Activated T-cell treated with anti-CD3 and anti-CD28 coated beads for 48 hours (primary cell): ENCODE results near the gene CST7.
"Not testable (repeated sequence)": the region's sequence is repeated elsewhere in the genome, so short reads cannot be mapped to it uniquely, and the experiment has no call there.

Experiments used
- DNase-seq: peaks from one replicate; pipeline ENCODE4 v3.0.0-alpha.2; 2020; ENCODE audit warnings: low read depth

The CST7 gene

DNA sequence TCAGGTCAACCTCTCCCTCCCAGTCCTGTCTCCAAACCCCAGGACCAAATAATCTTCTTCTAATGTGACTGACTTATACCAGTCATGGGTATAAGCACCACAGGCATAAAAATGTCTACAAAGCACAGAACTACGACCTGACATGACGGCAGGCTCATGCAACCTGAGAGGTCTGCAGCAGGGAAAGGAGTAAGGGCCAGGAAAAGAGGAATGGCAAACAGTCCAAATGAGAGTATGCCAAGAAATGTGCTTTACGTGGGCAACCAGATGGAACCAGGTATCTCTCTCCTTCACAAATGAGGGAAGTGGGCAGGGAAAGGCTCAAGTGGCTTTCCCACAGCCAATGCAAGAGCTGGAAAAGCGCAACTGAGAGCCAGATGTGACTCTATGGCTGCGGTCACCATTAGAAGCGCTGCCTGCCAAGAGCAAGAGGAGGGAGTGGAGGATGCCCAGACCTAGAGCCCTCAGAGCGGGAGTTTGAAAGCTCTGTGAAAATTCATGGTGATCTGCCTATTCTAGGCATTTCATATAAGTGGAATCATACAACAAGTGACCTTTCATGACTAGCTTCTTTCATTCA, 37.5 kb downstream of the CST7 start:
- DNase-seq, result no peak

DNA sequence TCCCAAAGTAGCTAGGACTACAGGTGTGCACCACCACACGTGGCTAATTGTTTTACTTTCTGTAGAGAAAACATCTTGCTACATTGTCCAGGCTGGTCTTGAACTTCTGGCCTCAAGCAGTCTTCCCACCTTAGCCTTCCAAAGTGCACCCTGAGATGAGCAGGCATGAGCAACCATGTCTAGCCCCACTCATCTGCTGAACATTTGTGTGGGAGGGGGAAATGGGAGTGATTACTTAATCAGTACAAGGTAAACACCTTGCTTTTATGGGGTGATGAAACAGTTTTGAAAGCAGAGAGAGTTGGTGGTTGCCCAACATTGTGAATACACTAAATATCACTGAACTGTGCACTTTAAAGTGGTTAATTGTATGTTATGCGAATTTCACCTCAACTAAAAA, 38.2 kb downstream of the CST7 start:
- no peak for DNase-seq

DNA sequence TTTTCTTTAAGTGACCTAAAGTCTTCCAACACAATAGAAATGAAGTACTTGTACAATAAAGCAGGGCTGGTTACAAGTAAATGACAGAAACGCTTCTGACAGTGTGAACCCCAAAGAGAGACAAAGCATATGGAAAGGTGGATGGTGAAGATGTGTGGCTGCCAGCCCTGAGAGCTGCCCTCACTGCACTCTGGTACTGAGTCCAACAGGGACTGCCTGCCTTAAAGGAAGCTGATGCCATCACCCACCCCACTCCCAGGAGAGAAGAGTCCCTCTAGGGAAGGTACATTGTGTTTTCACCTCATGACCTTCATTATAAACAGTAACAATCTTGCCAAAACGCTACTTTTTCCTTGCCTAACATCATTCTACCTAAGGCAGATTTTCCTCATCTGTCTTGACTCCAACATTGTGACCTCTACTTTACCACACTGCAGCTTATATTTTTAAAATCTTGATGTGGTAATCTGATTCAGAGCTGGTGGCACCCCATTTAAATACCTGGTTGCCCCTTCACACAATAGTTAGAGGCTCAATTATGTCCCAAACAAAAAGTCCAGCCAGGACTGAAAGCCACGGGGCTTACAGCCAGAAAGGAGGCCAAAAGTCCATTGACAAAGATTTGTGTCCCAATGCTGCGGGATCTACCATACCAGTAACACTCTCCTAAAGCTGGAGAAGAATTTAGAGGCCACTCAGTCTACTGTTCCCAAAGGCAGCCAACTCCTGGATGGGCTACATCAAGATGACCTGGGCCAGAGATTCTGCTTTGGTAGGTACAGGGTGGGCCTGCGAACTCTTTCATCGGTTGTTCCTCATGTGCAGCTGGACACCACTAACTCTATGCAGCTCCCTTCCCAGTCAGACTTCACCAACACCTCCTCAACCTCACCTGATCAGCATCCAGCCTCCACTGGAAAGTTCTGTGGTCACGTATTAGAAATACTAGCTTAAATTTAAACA, 39.1 kb downstream of the CST7 start:
- no peak for DNase-seq

DNA sequence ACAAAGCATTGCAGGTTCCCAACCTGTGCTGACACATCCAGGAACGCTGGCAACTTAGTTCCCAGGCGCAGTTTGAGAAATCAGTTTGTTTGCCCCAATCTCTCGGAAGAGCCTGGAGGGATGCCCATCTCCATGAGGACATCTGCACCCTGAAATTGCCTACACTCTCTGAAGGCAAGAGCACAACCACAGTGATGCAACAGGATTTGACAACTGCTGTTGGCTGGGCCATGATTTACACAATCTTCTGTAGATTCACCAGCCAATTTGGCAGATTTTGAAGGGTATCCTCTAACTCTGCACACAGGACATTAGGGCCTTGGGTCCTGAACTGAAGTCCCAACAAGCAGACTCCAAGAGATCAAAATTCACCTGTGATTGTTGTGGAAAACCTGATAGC, 40.1 kb downstream of the CST7 start:
- DNase-seq, result no peak

DNA sequence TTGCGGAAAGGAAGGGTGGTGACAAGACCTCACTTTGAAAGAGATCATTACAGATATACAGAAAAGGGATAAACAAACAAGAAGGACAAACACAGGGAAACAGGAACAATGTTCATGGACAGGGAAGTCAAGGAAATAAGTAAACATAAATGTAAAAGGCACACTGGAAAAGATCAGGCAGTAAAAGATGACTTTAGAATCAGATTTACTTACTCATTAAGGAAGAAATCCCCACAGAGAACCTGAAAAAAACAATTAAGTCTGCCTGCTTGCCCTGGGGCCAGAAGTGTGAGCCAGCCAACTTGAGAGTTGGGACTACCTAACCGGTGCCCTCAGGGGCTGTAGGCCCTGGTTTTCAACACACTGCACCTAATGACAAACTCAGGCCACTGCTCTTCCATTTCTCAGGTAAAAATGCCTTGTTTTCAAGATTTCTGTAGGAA, 41.8 kb downstream of the CST7 start:
- no peak for DNase-seq

DNA sequence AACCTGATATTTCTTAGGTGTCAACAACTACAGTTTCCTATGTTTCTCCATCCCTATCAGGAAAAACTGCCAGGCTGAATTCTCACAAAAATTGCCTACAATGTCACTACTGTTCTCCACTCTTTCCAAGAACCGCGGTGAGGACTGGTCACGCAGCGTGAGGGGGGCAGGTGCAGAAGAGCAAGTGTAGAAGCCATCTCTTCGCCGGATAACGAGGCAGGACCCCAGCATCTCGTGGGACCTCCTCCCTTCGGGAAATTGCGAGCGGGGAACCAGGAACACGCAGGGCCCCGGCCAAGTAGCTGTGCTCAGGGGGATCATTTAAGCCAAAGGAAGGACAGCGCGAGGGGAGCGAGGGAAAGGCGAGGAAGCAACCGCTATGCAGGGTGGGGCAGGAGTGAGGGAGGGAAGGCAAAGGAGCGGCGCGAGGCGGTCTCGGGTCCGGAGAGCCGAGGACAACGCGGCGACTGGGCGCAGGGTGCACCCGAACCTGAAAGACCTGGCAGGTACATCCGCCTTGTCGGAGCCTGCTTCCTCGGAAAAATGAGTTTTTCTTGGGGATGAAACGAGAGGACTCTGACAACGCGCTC, 42.9 kb downstream of the CST7 start:
- peak; percentile 5 for DNase-seq

DNA sequence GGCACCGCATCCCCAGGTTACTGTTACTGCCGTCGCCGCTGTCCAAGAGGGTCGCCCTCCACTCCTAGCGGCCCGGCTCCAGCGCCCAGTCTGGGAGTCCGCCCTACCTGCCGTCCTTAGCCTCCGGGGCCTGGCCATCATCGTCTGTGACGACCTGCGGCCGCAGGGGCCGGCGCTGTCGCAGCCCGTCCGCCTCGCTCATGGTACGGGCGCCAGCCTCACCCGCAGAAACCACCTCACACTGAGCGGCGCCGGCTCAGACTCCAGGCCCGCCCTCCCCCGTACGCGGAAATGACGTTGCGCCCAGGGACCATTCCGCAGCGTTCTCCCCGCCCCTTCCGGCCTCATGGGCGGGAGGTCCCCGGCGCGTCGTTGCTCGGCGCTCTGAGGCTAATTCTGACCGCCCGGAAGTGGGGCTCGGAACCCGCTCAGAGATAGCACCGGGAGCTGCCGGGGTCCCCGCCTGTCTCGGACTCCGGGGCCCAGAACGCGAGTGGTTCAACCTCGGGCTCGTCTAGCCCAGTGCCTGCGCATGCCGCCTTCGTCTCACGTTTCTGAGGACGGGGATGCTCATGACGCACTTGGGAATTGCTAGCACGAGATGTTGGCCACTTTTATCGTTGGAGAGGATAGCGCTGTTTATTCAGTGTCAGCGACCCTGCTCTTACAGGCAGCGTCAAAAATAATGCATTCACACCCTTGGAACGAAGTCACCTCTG, 43.6 kb downstream of the CST7 start, which contains the start of gene APMAP:
APMAP (minus strand) TSS at position 265 of the 719 bp plus-strand sequence; CDS start at position 202, 63 bp downstream.
- DNase-seq, result peak; percentile 95

DNA sequence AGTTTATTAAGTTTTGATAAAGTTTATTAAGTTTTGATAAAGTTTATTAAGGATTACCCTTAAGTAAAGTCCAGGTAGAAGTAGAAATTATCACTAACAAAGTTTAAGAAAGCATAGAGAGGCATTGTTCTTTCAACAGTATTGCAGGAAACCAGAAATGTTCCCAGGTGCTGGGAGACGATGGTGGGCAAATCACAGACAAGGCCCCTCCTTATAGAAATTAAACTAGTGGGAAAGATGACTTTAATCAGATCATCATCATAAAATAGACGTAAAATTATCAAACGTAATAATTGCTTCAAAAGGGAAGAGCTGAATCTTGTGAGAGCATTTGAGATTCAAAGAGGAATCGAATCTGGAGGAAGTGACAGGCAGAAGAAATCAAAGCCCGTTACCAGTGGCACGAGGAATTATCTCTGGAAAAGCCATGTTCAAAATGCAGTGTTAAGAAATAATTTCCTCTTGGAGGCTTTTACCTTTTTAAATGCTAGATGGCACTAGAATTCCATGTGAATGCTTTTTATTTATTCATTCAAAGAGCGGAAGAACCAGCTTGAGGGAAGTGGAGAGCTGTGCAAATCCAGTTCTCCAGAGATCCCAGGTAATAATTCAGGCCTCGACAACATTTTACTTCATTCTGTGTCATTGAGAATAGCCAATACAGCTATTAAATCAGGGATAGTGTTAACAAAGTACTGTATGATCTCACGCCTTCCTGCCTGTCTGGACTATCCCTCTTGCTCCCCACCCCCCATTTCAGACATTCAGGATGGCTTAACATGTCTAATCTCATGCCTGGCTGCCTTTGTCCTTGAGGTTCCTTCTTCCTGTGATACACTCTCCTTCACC, 44.5 kb downstream of the CST7 start:
- no peak for DNase-seq

DNA sequence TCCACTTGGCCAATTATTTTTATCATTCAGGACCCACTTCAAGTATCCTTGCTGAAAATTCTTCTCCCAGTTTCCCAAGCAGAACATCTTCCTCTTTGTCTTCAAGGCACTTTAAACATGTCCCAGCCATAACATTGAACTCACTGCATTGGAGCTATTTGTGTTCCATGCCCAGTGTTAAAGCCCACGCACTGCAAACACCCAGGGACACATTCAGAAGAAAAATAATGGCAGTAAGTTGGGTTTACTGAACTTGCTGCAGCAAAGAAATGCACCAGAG, 45.1 kb downstream of the CST7 start:
- no peak for DNase-seq

DNA sequence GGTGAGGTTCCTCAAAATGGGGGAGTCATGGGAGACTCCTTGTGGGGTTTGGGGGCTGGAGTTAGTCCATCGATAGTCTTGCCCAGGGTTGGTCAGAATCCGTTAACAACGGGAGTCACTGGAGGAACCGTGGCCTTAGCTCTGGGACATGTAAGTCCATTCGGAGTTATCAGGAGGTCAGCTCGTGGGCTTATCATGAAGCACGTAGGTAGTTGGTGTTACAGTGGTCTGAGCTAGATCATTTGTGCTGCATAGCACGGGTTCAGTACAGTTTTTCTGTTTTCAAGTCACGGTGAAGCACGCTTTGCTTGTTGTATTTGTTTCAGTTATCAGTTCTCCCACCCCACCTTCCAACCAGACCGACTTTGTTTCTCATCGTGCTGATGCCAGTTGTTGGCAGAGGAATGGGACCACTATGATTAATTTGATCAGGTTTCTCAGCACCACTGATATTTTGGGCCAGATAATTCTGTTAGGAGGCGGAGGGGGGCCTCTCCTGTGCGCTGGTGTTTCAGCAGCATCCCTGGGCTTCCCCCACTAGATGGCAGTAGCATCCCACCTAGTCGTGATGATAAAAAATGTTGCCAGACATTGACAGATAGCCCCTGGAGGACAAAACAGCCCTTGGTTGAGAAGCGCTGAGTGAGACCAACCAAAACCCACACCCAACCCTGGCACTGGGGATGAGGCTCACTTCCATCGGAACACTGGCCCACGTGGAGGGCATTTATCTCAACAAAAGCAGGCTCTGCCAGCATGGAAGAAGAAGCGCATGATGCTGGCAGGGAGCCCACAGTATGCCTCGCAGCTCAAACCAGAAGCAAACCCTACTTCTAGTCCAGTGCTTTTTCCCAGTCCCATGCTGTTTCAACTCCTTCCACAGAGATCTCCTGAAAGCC, 45.6 kb downstream of the CST7 start:
- peak; percentile 65 for DNase-seq

DNA sequence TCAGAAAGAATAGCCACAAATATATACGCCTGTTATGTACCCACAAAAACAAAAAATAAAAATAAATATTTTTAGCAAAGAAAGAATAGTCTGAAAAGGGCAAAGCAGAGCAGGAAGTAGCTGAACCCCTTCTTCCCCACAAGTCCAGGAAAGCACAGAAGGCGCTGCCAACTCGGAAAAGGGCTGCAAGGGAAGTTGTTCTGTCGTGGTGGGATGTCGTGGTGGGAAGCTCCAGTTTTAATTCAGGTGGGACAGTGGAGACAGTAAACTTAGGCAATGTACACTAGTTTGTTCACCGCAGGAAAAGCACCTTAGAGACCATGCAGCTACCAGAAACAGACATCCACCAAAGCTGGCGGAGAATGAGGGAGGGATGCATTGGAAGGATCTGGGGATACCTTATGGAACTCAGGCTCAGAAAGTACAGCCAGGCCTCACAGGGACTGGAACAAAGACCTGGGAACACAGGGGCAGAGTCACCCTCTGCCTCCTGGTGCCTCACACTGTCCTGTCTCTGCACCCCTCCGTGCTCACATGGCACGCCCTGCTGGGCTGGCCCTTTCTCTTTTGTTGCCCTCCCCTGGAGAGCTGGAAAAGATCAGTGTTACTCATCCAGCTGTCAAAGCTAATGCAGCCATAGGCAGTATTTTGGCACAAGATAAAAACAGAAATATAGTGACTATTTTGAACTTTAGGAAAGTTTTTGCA, 46.8 kb downstream of the CST7 start:
- no peak for DNase-seq

DNA sequence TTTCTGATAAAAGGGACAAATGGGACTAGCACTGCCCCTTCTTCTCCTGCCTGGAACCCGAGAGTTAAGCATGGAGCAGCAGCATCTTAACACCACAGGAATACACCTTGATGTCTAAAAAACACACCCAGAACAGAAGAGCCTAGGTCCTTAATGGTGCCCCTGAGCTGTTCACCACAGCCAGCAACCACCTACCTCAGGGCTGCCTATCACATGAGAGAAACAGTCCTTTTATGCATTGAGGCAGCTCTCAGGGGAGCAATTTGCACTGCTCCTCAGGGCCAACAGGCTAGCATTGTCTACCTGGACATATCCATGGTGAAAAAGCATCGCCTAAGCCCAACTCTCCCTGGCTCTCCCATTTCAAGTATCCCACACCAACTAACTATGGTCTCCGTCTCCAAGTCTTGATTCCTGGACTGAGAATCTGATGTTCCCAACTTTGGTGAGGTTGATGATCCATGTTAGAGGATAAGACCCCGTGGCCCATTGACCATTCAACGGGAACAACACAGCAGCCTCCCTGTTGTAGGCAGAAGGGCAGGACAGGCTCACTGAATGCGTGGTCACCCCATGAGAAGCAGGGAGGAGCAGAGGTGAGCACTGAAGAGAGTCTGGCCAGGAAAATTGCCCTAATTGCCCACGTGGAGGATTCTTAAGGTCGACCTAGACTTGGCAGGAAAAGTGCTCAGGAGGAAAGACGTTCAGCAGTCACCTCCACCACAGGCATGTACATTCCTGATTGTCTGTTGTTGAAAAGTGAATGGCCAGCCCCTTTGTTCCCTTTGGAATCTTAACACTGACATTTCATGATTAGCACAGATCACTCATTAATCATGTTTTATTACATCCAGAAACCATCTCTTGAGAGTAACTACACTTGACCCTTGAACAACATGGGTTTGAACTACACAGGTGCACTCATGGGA, 47.6 kb downstream of the CST7 start:
- no peak for DNase-seq

DNA sequence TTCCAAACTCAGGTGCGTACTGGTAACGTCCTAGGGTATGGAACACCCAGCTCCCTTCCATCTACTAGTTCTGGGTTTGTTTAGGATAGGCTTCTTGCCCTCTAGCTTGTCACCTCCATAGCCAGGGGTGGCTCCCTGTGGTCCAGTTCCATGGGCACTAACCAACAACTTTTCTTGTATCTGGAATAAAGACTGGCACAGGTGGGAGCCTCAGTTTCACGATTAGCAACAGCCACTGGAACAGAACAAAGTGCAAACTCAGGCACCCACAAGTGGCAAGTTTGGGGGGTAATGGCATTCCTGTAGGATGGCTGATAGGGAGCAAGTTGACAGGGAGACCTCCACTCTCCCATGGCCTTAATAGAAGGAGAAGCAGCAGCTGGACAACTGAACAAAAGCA, 49.1 kb downstream of the CST7 start:
- no peak for DNase-seq

DNA sequence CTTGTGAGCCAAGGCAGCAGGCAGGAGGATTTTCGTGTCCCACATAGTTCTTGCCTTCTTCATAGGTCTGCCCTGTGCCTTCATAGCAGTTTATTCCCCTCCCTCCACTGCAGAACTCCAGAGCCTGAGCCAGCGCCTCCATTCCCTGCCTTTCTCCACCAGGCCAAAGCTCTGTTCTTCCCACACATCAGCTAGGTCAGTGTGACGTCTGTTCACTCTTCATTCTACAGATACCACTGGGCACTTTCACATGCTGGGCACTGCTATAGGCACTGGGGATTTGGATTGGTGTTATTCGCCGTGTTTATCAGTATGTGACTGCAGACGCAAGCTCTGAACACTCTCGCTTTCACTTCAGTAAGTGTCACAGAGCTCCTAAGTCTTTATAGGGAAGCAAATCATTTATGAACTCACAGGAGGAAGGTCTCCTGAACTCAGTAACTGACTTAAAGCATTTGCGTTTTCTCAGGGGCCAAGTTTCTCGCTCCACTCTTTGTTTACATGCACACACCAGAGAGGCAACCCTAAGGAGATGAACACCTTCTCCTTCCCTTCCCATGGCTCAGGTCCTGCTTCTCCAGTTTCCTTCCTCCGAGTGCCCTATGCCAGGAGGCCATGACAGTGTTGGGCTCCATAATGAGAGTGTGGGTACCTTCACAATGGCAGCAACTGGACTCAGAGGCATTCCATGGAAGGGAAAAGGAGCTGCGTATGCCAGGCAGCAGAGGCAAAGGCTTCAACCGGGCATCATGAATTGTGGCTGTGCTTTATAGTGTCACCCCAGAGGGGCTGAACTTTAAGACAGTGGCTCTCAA, 49.8 kb downstream of the CST7 start:
- no peak for DNase-seq

DNA sequence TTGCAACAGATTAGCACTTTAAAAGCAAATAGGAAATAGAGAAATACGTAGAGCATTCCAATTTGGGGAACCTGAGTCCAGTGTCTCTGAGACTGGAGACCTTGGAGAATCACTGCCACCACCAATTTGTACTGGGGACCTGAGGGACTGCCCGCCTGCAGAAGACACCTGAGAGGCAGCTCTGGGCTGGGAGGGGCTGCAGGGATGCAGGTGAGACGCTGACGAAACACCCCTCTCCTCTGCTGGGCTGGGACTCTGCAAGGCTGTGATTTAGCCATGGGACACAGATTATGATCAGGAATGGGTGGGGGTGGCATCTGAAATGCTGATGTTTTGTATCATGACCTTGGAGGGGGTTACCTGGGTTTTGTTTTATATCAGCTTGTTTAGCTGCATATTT, 50.5 kb downstream of the CST7 start:
- DNase-seq, result no peak

DNA sequence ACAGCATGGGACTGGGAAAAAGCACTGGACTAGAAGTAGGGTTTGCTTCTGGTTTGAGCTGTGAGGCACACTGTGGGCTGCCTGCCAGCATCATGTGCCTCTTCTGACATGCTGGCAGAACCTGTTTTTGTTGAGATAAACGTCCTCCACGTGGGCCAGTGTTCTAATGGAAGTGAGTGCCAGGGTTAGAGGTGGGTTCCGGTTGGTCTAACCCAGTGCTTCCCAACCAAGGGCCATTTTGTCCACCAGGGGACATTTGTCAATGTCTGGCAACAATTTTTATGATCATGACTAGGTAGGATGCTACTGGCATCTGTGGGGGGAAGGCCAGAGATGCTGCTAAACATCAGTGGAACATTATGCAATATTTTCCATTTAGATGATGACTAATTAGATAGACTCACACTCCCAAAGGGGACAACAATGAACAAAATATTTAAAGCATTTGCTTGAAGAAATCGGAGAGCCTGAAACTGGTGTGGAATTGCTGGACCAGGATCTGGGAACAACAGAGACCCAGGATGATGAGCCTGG, 51.3 kb downstream of the CST7 start:
- no peak for DNase-seq

DNA sequence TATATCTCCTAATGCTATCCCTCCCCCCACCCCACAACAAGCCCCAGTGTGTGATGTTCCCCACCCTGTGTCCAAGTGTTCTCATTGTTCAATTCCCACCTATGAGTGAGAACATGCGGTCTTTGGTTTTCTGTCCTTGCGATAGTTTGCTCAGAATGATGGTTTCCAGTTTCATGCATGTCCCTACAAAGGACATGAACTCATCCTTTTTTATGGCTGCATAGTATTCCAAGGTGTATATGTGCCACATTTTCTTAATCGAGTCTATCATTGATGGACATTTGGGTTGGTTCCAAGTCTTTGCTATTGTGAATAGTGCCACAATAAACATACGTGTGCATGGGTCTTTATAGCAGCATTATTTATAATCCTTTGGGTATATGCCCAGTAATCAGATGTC, 52.3 kb downstream of the CST7 start:
- DNase-seq, result not testable (repeated sequence)

DNA sequence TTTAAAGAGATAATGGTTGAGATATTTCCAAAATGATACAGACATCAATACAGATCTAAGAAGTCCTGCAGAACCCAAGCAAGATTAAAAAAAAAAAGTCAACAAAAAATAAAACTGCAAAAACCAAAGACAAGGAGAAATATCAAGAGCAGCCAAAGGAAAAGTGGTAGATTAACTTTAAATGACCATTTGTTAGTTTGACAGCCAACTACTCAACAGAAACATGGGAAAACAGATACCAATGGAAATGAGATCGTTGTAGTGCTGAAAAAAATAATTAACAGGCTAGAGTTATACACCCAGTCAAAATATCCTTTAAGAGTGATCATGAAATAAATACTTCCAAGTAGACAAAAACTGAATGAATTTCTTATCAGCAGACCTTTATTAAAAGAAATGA, 53.9 kb downstream of the CST7 start:
- no peak for DNase-seq
